GM21576 (cell line): ENCODE results near the gene LEMD2.

ENCODE experiments used
- ATAC-seq: cut with Tn5 transposase; IDR thresholded peaks from one replicate; pipeline ENCODE4 v1.9.1; 2021; ENCODE audit warnings: mild to moderate bottlenecking, moderate library complexity; ENCODE audit not compliant: unreplicated experiment

Gene LEMD2

GRCh38 chr6:33777398-33778388 is 11.2 kb downstream of the LEMD2 start:
- no peak for ATAC-seq

- ATAC-seq, result no peak
Observed at GRCh38 chr6:33776764-33777163, 12.2 kb downstream of the LEMD2 start.

DNA sequence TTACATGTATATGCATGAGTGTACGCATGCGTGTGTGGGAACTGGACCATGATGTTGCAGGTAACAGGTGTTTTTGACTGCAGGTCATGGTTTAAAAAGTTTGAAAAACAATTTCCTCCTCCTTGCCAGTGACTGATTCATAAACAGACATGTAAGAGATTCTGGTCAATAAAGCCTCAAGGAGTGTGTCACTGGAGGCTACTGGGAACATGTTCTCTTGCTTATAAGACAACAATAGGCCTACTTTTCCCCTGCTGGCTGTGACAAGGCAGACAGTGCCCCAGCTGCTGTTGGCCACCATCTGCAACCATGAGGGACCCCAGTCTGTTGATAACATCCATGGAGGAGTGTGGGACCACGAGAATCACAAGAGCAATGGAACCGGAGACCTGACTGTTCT is 12.7 kb downstream of the LEMD2 start:
- no peak for ATAC-seq

DNA sequence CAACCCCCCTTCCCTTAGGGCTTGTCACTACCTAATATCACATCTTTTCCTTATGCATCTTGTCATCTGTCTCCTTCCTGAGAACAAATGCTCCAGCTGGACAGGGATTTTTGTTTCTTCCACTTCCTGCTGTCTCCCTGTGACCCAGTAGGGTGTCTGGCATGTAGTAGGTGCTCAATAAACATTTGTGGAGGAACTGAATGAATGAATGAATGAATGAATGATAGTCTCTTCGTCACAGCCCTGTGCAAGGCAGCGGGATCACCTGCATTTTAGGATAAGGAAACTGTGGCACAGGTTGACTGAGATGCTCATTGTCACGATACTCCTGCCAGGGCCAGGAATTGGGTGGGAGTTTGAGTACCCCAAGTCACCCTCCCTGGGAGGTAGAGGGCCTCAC is 14.2 kb downstream of the LEMD2 start:
- ATAC-seq, result no peak

- no peak for ATAC-seq
Observed at GRCh38 chr6:33772902-33773472, 15.9 kb downstream of the LEMD2 start.

DNA sequence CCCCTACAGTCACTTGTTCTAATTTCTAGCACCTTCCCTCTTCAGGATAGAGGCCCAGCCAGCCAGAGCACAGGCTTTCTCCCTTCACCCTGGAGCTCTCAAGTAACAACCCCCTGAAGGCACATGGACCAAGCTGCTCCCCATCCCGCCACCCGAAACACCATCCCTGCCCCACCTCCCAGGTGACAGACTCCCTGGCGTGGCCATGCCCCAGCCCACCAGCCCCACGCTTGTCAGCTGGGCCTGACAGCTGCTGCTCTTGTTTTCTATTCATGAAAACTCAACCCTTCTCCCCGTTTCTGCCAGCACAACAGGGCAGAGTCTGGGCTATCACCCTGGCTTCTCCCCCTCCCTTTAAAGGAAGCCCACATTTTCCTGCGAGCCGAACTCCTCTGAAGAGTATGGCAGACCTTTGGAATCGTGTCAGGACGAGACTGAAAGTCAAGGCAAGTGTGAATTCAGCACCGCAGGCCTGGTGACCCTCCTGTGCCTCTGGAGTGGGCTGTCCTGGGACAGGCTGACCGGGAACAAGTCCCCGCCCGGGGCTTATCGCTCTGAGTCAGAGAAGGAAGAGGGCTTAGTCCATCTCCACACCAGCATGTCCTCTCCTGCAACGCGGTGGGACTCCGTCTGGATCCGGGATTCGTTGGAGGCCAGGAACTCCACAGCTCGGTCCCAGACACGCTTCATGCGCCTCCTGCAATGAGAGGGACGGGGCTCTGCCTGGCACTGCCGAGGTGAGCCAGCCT is 16.7 kb downstream of the LEMD2 start:
- no peak for ATAC-seq

DNA sequence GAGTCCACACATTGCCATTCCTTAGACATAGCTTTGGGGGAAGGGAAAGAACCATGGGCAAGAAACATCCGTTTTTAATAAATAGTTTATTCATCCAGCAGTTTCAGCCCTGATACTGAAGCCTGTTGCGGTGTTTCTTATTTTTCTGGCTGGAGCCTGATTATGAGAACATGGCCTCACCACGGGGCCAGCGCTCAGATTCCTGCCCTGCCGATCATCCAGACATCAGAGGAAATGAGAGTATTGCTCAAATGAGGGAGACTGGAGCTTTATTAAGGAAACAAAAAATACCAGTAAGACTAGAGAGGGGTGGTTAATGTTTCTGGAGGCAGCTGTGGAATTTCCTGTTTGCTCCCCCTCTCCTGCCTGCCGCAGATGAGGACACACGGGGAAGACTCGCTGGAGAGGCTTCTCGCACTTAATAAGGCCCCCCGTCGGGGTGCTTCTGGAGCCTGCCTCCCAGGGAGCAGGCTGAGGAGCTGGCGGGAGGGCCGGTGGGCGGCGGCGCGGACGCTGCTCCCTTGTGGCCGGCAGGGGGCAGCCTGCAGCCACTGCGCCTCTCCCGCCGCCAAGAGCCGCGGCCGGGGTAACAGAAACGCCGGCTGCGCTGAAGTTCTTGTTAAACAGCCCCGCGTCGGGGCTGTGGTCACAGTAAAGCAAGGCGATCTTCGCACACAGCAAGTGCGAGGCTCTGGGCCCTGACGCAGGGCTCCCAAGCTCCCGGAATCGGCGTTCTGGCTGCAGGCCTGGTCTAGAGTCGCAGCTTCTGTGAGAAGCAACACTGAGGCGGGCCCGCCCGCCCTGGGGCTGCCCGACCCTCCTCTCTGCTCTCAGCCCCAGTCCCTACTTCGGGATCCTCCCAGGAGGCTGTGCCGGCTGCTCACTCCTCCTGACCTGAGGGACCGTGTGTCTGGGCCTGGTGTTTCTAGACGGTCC is 17.5 kb downstream of the LEMD2 start:
- no peak for ATAC-seq

DNA sequence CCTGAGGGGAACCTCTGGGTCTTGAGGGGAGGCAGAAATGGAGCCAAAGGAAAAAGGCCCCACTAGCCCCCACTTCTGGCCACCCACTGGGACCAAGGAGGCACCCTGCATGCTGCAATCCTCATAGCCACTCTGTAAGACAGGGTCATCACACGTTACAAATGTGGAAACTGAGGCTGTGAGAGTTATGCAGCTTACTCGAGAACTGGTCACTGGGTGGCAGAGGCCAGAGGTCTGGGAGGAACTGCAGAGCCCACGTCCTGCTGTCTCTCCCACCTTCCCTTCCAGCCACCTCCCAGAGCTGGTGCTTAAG is 18.1 kb downstream of the LEMD2 start:
- no peak for ATAC-seq

GRCh38 chr6:33770124-33770832 is 18.7 kb downstream of the LEMD2 start:
- no peak for ATAC-seq

GRCh38 chr6:33769248-33769821 is 19.6 kb downstream of the LEMD2 start:
- no peak for ATAC-seq

GRCh38 chr6:33768644-33769120 is 20.2 kb downstream of the LEMD2 start:
- no peak for ATAC-seq

DNA sequence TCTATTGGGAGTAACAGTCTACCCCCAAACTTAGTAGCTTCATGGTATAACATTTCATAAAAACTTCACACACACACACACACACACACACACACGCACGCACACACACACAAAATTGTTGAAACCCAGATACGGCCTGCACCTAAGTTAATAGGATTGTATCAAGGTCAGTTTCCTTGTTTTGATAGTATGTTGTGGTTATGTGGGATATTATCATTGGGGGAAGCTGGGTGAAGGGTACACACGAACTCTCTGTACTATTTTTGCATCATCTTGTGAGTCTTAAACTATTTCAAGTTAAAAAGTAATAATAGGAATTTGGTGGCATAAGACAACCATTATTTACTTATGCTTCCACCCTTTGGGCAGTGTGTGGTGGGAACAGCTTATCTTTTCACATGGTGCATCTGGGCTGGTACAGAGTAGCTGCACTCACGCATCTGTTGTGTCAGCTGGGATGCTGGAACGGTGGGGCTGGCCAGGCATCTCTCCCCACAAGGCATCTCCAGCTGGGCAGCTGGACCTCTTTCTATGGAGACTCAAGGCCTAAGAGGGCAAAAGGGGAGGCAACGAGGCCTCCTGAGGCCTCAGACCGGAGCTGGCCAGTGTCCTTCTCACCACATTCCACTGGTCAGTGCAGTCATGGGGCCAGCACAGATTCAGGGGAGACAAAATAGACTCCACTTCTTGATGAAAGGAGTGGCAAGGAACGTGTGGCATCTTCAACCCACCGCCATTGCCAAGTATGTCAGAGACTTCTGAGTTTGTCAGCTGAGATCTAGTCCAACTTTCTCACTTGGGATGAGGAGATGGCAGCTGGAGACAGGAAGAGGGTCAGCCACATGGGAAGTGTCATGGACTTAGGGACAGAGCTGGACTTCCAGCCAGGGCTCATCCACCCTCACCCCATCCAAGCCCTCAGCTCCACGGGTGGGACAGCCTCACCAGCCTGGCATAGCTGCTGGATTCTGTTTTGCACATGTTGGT is 21.7 kb downstream of the LEMD2 start:
- ATAC-seq, result no peak

DNA sequence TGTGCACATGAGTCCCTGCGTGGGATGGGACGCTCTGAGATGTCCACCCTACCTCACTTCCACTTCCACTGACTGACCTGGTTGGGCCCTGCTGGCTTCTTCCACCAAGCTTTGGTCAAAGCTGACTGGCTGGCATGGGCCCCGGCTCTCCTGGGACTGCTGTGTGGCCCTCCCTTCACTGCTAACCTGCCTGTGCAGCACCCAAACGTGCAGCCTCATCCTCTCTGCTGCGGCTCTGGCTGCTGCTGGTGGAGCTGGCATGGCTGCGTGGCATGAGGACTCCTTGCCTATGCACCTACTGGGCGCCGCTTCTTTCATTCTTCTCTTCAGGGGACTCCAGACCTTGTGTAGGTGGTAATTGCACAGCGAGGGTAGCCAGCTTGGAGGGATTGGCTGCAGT is 23.6 kb downstream of the LEMD2 start:
- ATAC-seq, result no peak

DNA sequence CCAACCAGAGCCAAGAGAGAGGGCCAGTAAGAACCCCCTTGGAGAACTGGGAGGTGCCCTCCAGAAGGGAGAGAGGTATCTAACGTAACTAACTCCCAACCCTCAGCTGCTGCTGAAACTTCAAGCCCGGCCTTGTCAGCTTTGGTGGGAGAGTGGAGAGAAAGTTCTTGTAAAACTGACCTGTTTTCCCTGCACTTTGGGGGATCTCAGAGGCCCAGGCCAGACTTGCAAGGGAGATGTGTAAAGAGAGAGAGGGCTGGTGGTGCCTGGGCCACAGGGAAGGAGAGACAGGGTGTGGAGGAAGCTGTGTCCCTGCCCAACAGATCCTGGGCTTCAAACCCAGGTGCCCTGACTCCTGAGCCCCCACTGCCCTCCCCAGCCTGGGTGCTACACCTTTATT is 24.9 kb downstream of the LEMD2 start:
- no peak for ATAC-seq

DNA sequence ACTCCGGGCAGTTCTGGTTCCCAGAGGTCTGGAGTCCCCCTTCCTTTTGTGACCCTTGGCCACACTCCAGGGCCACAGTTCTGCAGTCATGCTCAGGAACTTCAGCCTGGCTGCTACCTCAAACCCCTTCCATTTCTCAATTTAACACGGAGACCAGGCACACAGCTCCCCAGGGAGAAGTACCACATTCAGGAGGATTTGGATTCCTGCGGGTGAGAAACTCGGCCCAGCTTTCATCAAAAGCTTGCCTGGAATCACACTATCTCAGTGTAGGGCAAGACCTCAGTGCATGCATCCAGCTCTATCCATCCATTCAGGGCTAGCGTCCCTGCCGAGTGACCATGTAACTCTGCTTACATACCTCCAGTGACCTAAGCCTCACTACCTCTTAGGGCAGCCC is 25.4 kb downstream of the LEMD2 start:
- ATAC-seq, result no peak

DNA sequence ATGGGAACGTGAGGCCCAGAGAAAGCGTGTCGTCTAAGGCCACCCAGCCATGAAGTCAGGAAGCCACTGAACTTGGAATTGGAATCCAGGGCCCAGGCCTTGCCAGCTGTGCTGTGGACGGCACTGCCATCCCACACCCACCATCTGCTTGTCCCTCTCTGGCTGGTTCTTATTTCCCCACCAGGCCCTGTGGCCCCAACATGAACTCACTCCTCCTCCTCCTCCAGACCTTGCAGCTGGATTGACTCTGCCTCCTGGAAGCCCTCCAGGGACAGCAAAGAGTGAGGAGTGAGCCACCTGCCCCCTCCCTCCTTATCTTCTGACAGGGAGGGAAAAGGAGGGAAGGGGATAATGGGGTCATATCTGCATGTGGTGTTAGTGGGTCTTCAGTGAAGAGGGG is 26.2 kb downstream of the LEMD2 start:
- no peak for ATAC-seq

DNA sequence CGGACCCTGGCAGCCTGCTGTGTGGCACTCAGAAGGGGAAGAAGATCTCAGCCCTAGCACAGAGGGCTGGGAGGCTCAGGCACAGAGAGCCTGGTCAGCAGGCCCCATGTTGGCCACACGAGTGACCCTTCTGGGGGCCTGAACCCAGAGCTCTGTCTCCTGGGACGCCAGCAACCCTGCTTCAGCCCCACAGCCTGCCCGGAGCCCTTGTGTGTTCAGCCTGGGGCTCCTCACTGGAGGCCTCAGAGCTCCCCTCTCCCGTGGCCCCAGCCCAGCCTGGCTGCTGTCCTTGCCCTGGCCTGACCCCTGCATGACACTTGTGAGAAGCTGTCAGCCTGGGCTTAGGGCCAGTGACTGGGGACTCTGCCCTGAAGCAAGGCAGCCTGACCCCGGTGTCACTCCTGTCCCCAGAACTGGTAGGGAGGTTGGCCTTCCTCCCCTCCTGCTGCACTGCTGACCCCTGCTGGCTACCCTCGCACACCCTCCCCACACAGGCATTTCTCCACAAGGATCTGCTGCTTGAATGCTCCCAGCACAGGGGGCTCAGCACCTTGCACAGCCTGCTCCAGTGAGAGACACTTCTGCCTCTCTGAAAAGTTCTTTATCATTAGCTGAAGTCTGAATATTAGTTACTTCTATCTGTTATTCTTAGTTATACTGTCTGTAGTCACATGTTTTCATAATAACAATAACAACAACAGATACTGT is 26.9 kb downstream of the LEMD2 start:
- ATAC-seq, result no peak

DNA sequence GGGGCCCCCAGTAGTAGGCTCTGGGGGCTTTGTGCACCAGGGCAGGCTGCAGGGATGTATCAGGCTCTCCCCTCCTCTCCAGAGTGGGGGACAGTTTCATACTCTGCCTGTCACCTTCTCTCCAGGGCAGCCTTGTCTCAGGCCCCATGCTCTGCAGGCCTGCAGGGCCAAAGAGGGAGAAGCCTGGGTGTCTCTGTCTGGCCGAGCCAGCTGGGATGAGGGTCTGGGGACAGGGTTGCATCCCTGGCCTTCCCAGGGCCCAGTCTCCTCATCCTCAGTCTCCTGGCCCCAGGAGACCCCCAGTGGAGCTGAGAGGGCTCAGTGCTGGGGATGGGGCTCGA is 27.4 kb downstream of the LEMD2 start:
- ATAC-seq, result no peak
